Keratinocyte (primary cell): ENCODE results near the gene DIS3L2. TPM values are rescaled to one million over a fixed set of nuclear protein-coding genes. Genes with fewer than 3 reads are reported as not detected.

Experiments
- DNase-seq: peaks from one replicate; pipeline ENCODE4 v3.0.0-alpha.2; 2011; ENCODE audit warnings: low read depth, missing footprints, low spot score
- FAIRE-seq: peaks from 2 replicates; lab custom pipeline; 2011; peaks lifted over from hg19 to GRCh38; lab: Jason Lieb, UNC
- H2AFZ ChIP-seq: 2 replicates; pipeline ENCODE4 v1.6.0; 2012; ENCODE audit warnings: low read length, control low read depth, inconsistent platforms; ENCODE audit not compliant: control insufficient read depth
- H3K27ac ChIP-seq: 2 replicates; pipeline ENCODE4 v1.5.1; 2011; ENCODE audit warnings: low read length; ENCODE audit not compliant: control insufficient read depth, insufficient read depth
- H3K27me3 ChIP-seq: 3 replicates; pipeline ENCODE4 v1.6.0; 2011; ENCODE audit warnings: low read length; ENCODE audit not compliant: control insufficient read depth, insufficient read depth; ENCODE audit errors: extremely low read depth
- H3K36me3 ChIP-seq, 2 experiments: 2 replicates in 1 of 2; 3 replicates in 1 of 2; pipeline ENCODE4 v1.5.1; 2011; ENCODE audit warnings: low read length in 2 of 2, mild to moderate bottlenecking in 1 of 2; ENCODE audit not compliant: control insufficient read depth in 2 of 2, insufficient read depth in 2 of 2; ENCODE audit errors: extremely low read depth in 1 of 2
- H3K4me1 ChIP-seq: 3 replicates; pipeline ENCODE4 v1.5.1; 2011; ENCODE audit warnings: low read length; ENCODE audit not compliant: control insufficient read depth, insufficient read depth; ENCODE audit errors: extremely low read depth
- H3K4me2 ChIP-seq: 3 replicates; pipeline ENCODE4 v1.6.0; 2011; ENCODE audit warnings: low read depth, low read length; ENCODE audit not compliant: control insufficient read depth, insufficient read depth; ENCODE audit errors: extremely low read depth
- H3K4me3 ChIP-seq, 3 experiments: fragments of 200-600 bp in 1 of 3; sonication (generic) in 1 of 3; 2 replicates in 2 of 3; 3 replicates in 1 of 3; pipeline ENCODE4 v1.5.1; 2011 to 2016; ENCODE audit warnings: low read length in 3 of 3, mild to moderate bottlenecking in 3 of 3, control low read depth in 2 of 3, inconsistent platforms in 1 of 3, low read depth in 1 of 3, mixed read lengths in 1 of 3, mixed run types in 1 of 3, moderate library complexity in 1 of 3; ENCODE audit not compliant: control insufficient read depth in 2 of 3, insufficient read depth in 2 of 3; ENCODE audit errors: extremely low read depth in 1 of 3
- H3K79me2 ChIP-seq: 2 replicates; pipeline ENCODE4 v1.6.0; 2012; ENCODE audit warnings: low read length; ENCODE audit not compliant: control insufficient read depth, insufficient read depth
- H3K9ac ChIP-seq: 3 replicates; pipeline ENCODE4 v1.6.0; 2011; ENCODE audit warnings: low read length; ENCODE audit not compliant: control insufficient read depth, insufficient read depth; ENCODE audit errors: extremely low read depth
- H3K9me1 ChIP-seq: 3 replicates; pipeline ENCODE4 v1.6.0; 2011; ENCODE audit warnings: low read length; ENCODE audit not compliant: control insufficient read depth, insufficient read depth; ENCODE audit errors: extremely low read depth
- H3K9me3 ChIP-seq: 2 replicates; pipeline ENCODE4 v1.5.1; 2012; ENCODE audit warnings: low read depth, low read length; ENCODE audit not compliant: control insufficient read depth
- H4K20me1 ChIP-seq: 3 replicates; pipeline ENCODE4 v1.6.0; 2011; ENCODE audit warnings: low read length; ENCODE audit not compliant: control insufficient read depth, insufficient read depth; ENCODE audit errors: extremely low read depth
- CTCF ChIP-seq, 3 experiments: IDR thresholded peaks in 1 of 3; conservative IDR thresholded peaks in 1 of 3; optimal IDR thresholded peaks in 1 of 3; 2 replicates in 2 of 3; 3 replicates in 1 of 3; pipeline versions ENCODE3 to v1.5.1; 2011; ENCODE audit warnings: low read length in 3 of 3, mild to moderate bottlenecking in 3 of 3, moderate library complexity in 2 of 3, control low read depth in 1 of 3, inconsistent platforms in 1 of 3; ENCODE audit not compliant: insufficient read depth in 2 of 3; ENCODE audit errors: extremely low read depth in 1 of 3
- EZH2 ChIP-seq: IDR thresholded peaks from one replicate; pipeline ENCODE4 v1.6.1; 2012; ENCODE audit warnings: inconsistent platforms, mild to moderate bottlenecking, low read length, moderate library complexity
- dilution Hi-C: fragments of 300-500 bp; cut with MboI; formaldehyde crosslinking; loops from one replicate; pipeline ENCODE4 v1.7.0; 2020; ENCODE audit warnings: low sequenced_read_pairs; ENCODE audit not compliant: extremely low pct_ligation_motif_present
- polyA plus RNA-seq, 5 experiments: library from polyadenylated mRNA; depleted of rRNA in 3 of 5; stranded (reverse) in 3 of 5; stranded (forward) in 1 of 5; unstranded in 1 of 5; fragments of >200 nt; gene quantifications; 1 replicate in 1 of 5; 2 replicates in 3 of 5; 3 replicates in 1 of 5; pipeline versions ENCODE4 v1.2.1 to v1.2.3, GENCODE V29; 2011 to 2012; ENCODE audit warnings: missing spikeins in 2 of 5, low read depth in 1 of 5, low replicate concordance in 1 of 5

Gene DIS3L2
- polyA plus RNA-seq, 1 donor (not counting 4 experiments of a cell fraction or from before 2014, with no cell fraction given): 8.6 TPM

GRCh38 chr2:231919341-231920035 is 42.0 kb upstream of the DIS3L2 start:
- Histone ChIP-seq H3K27me3 (peaks cover 17% of the 10 kb centered on the region), H3K36me3 (no peaks in the 10 kb centered on the region), H3K4me1 (no peaks in the 10 kb centered on the region), H2AFZ (no peak overlapping the region), H3K9ac (no peak overlapping the region), H3K79me2 (no peaks in the 10 kb centered on the region), H4K20me1 (no peaks in the 10 kb centered on the region), H3K9me3 (no peaks in the 10 kb centered on the region), H3K27ac (no peak overlapping the region), H3K4me3 (no peak overlapping the region), H3K9me1 (no peaks in the 10 kb centered on the region), H3K4me2 (no peak overlapping the region)
- no peak for DNase-seq
- no peak for TF ChIP-seq CTCF (optimal IDR thresholded peaks at IDR 0.05 in 1 of 3, IDR thresholded peaks at IDR 0.05 in 1 of 3, conservative IDR thresholded peaks at IDR 0.05 in 1 of 3; ENCODE audit: extremely low read depth in 1 of 3, insufficient read depth in 2 of 3, low read length in 3 of 3)
- no peak for TF ChIP-seq EZH2
- FAIRE-seq: no peak
- dilution Hi-C loops: no loop called here

- H3K79me2 ChIP-seq: no peaks in the 10 kb centered on the region
- dilution Hi-C loops: no loop called here
- no peaks in the 10 kb centered on the region for H3K9me1 ChIP-seq
- H3K9me3 ChIP-seq: no peaks in the 10 kb centered on the region
- TF ChIP-seq EZH2 (no peak), CTCF (optimal IDR thresholded peaks at IDR 0.05 in 1 of 3, IDR thresholded peaks at IDR 0.05 in 1 of 3, conservative IDR thresholded peaks at IDR 0.05 in 1 of 3; ENCODE audit: extremely low read depth in 1 of 3, insufficient read depth in 2 of 3, low read length in 3 of 3) (no peak)
- no peak overlapping the region for H3K4me3 ChIP-seq
- H3K27ac ChIP-seq: no peak overlapping the region
- no peak for DNase-seq
- H3K27me3 ChIP-seq: peaks cover 26% of the 10 kb centered on the region
- H3K4me2 ChIP-seq: no peak overlapping the region
- no peak overlapping the region for H3K9ac ChIP-seq
- H2AFZ ChIP-seq: no peak overlapping the region
- H4K20me1 ChIP-seq: no peaks in the 10 kb centered on the region
- H3K36me3 ChIP-seq: no peaks in the 10 kb centered on the region
- FAIRE-seq: no peak
- peaks cover under 1% of the 10 kb centered on the region for H3K4me1 ChIP-seq
Measured at GRCh38 chr2:231920366-231920765, 41.1 kb upstream of the DIS3L2 start.
